Sigmoid colon (tissue), 7 donors: Measurements from ENCODE around the gene S100A14. TPM values are rescaled to one million over a fixed set of nuclear protein-coding genes. Genes with fewer than 3 reads are reported as not detected.
"Not testable (repeated sequence)": the region's sequence is repeated elsewhere in the genome, so short reads cannot be mapped to it uniquely, and the experiment has no call there.

ENCODE experiments used
- DNase-seq: peaks from one replicate; pipeline ENCODE4 v3.0.0-alpha.2; 2019
- H3K27ac ChIP-seq, 4 donors: fragments of 200-600 bp; sonication (generic); one replicate each; pipeline ENCODE4 v1.5.1; 2016 to 2019; ENCODE audit warnings: mild to moderate bottlenecking in 1 of 4
- H3K27me3 ChIP-seq, 3 donors: fragments of 200-600 bp; sonication (generic); one replicate each; pipeline ENCODE4 v1.5.1; 2019; ENCODE audit warnings: mild to moderate bottlenecking in 1 of 3
- H3K36me3 ChIP-seq, 4 donors: fragments of 200-600 bp; sonication (generic); one replicate each; pipeline ENCODE4 v1.5.1; 2016 to 2019
- H3K4me1 ChIP-seq, 4 donors: fragments of 200-600 bp; sonication (generic); one replicate each; pipeline ENCODE4 v1.5.1; 2017 to 2019
- H3K4me3 ChIP-seq, 4 donors: fragments of 200-600 bp; sonication (generic); one replicate each; pipeline ENCODE4 v1.5.1; 2017 to 2019; ENCODE audit warnings: mild to moderate bottlenecking in 2 of 4, moderate library complexity in 1 of 4
- H3K9me3 ChIP-seq, 4 donors: fragments of 200-600 bp in 3 of 4; sonication (generic) in 3 of 4; one replicate each; pipeline versions ENCODE4 v1.5.1 to v1.6.1; 2013 to 2019
- EP300 ChIP-seq, 4 donors: sonication (generic); formaldehyde crosslinking; IDR thresholded peaks; one replicate each; pipeline ENCODE4 v1.6.1; 2017; ENCODE audit warnings: antibody characterized with exemption in 4 of 4
- POLR2A ChIP-seq, 2 donors: fragments of 450-650 bp; IDR thresholded peaks; one replicate each; pipeline ENCODE4 v1.6.1; 2016; ENCODE audit warnings: antibody characterized with exemption in 2 of 2, mild to moderate bottlenecking in 2 of 2, moderate library complexity in 2 of 2
- POLR2AphosphoS5 ChIP-seq, 4 donors: sonication (generic); formaldehyde crosslinking; IDR thresholded peaks; one replicate each; pipeline ENCODE4 v1.6.1; 2017; ENCODE audit warnings: antibody characterized with exemption in 4 of 4
- WGBS, 2 donors: extraction: QIAGEN DNeasy Blood & Tissue Kit; methylation state at CpG; one replicate each; pipeline ENCODE4 v1.1.7; 2013; 5-methylcytosine and 5-hydroxymethylcytosine counted together
- intact Hi-C: fragments of 100-400 bp; cut with DNase I; formaldehyde crosslinking; loops from one replicate; pipeline ENCODE4 v1.15.1; 2023
- polyA plus RNA-seq, 3 donors: library from polyadenylated mRNA; stranded (reverse); fragments of 200-250 nt; gene quantifications; one replicate each; pipeline ENCODE4 v1.2.3, GENCODE V29; 2013
- total RNA-seq, 4 donors: library from RNA; depleted of rRNA; stranded (reverse); fragments of >200 nt; gene quantifications; one replicate each; pipeline ENCODE4 v1.1.0, GENCODE V29; 2016
- TF ChIP-seq, protein P1 (sequence below), 4 experiments: fragments of 450-650 bp in 3 of 4; fragments of 200-600 bp in 1 of 4; IDR thresholded peaks; one replicate each; pipeline ENCODE4 v1.5.1; 2016 to 2019; ENCODE audit warnings: antibody characterized with exemption in 4 of 4, mild to moderate bottlenecking in 3 of 4, moderate library complexity in 2 of 4
- donor health status: healthy with polysubstance abuse.
- donor health status: Bipolar disorder and iron deficiency.
- donor health status: healthy.

S100A14 gene
- total and polyA plus RNA-seq, 7 donors = 0.82 to 1,144 (median 789) TPM; not detected in 2

DNA sequence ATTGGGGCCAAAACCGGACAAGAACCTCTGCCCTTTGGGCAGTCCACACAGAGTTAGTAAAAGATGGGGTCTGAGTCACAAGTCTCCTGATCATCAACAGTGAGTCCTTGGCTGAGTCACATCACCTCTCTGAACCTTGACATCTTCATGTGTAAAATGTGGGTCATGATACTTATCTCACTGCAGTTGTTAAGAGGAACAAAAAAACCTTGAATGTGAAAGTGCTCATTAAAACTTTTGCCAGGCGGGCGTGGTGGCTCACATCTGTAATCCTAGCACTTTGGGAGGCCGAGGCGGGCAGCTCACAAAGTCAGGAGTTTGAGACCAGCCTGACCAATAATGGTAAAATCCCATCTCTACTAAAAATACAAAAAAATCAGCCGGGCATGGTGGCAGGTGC, 18.9 kb downstream of the S100A14 start:
- Histone ChIP-seq H3K9me3 (no peaks in the 10 kb centered on the region), H3K4me1 (no peaks in the 10 kb centered on the region), H3K27ac (no peak overlapping the region), H3K4me3 (no peak overlapping the region), H3K36me3 (no peaks in the 10 kb centered on the region), H3K27me3 (no peaks in the 10 kb centered on the region)
- DNase-seq = no peak
- WGBS, 2 donors = 70 to 87% methylated on average over 6 of the region's 6 CpGs
- no peak for TF ChIP-seq EP300 (IDR thresholded peaks at IDR 0.05)
- intact Hi-C loops = no loop called here

- no peaks in the 10 kb centered on the region for H3K36me3 ChIP-seq
- intact Hi-C loops = no loop called here
- no peak overlapping the region for H3K4me3 ChIP-seq
- H3K27ac ChIP-seq = no peak overlapping the region
- TF ChIP-seq EP300 (IDR thresholded peaks at IDR 0.05) (no peak), POLR2A (IDR thresholded peaks at IDR 0.05) (no peak), POLR2AphosphoS5 (IDR thresholded peaks at IDR 0.05) (no peak)
- TF ChIP-seq, protein P1, sequence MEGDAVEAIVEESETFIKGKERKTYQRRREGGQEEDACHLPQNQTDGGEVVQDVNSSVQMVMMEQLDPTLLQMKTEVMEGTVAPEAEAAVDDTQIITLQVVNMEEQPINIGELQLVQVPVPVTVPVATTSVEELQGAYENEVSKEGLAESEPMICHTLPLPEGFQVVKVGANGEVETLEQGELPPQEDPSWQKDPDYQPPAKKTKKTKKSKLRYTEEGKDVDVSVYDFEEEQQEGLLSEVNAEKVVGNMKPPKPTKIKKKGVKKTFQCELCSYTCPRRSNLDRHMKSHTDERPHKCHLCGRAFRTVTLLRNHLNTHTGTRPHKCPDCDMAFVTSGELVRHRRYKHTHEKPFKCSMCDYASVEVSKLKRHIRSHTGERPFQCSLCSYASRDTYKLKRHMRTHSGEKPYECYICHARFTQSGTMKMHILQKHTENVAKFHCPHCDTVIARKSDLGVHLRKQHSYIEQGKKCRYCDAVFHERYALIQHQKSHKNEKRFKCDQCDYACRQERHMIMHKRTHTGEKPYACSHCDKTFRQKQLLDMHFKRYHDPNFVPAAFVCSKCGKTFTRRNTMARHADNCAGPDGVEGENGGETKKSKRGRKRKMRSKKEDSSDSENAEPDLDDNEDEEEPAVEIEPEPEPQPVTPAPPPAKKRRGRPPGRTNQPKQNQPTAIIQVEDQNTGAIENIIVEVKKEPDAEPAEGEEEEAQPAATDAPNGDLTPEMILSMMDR (IDR thresholded peaks at IDR 0.05) = no peak
- no peaks in the 10 kb centered on the region for H3K9me3 ChIP-seq
- DNase-seq = no peak
- WGBS, 2 donors = 71 to 80% methylated on average over 4 of the region's 4 CpGs
- H3K27me3 ChIP-seq = no peaks in the 10 kb centered on the region
- no peaks in the 10 kb centered on the region for H3K4me1 ChIP-seq
Measured at GRCh38 chr1:153592748-153593147, 23.4 kb downstream of the S100A14 start.

GRCh38 chr1:153588482-153588881, 27.6 kb downstream of the S100A14 start:
- no peak for DNase-seq
- Histone ChIP-seq H3K4me1 (no peaks in the 10 kb centered on the region), H3K36me3 (no peaks in the 10 kb centered on the region), H3K4me3 (no peak overlapping the region), H3K27me3 (no peaks in the 10 kb centered on the region), H3K9me3 (no peaks in the 10 kb centered on the region), H3K27ac (no peak overlapping the region)
- no peak for TF ChIP-seq EP300 (IDR thresholded peaks at IDR 0.05)
- no peak for TF ChIP-seq POLR2AphosphoS5 (IDR thresholded peaks at IDR 0.05)
- WGBS, 2 donors = 84 to 86% methylated on average over 2 of the region's 2 CpGs
- intact Hi-C loops = no loop called here

DNA sequence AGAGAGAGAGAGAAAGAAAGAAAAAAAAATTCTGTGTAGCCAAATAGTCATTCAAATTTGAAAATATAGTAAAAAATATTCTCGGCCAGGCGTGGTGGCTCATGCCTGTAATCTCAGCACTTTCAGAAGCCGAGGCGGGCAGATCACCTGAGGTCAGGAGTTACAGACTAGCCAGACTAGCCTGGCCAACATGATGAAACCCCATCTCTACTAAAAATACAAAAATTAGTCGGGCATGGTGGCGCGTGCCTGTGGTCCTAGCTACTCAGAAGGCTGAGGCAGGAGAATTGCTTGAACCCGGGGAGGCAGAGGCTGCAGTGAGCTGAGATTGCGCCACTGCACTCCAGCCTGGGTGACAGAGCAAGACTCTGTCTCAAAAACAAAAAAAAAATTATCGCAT, 28.1 kb downstream of the S100A14 start:
- H3K27ac ChIP-seq, H3K36me3 ChIP-seq, H3K9me3 ChIP-seq, H3K4me1 ChIP-seq, intact Hi-C loops, H3K27me3 ChIP-seq, H3K4me3 ChIP-seq: not testable (repeated sequence)
- 93 to 95% methylated on average over 10 of the region's 10 CpGs for WGBS, 2 donors
- peak; percentile 40 for DNase-seq

DNA sequence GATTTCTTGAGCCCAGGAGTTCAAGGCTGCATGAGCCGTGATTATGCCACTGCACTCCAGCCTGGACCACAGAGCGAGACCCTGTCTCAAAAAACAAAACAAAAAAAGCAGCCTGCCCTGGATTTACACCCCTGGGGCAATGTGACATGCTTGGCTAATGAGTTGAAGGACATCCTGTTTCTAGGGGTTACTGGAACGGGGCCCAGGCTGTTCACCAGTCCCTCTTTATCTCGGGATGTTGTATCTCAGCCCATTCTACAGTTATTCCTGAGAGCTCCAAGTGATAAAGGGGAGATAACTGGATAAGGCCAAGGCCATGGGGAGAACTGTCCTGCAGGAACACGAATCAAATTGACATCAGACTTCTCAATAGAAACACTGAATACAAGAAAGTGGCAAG, 28.8 kb downstream of the S100A14 start:
- no peak for TF ChIP-seq POLR2A (IDR thresholded peaks at IDR 0.05)
- TF ChIP-seq POLR2AphosphoS5 (IDR thresholded peaks at IDR 0.05) = no peak
- TF ChIP-seq, protein P1 (IDR thresholded peaks at IDR 0.05) = no peak
- no peak for TF ChIP-seq EP300 (IDR thresholded peaks at IDR 0.05)
- Histone ChIP-seq H3K9me3 (no peaks in the 10 kb centered on the region), H3K27me3 (no peaks in the 10 kb centered on the region), H3K27ac (no peak overlapping the region), H3K4me3 (no peak overlapping the region), H3K4me1 (no peaks in the 10 kb centered on the region), H3K36me3 (no peaks in the 10 kb centered on the region)
- 80 to 82% methylated on average over 5 of the region's 5 CpGs for WGBS, 2 donors
- DNase-seq = peak; percentile 24
- intact Hi-C loops = no loop called here

GRCh38 chr1:153586347-153586746, 29.8 kb downstream of the S100A14 start:
- 36 to 48% methylated on average over 1 of the region's 1 CpG for WGBS, 2 donors
- no peak for DNase-seq
- Histone ChIP-seq H3K9me3 (no peaks in the 10 kb centered on the region), H3K27ac (no peak overlapping the region), H3K36me3 (no peaks in the 10 kb centered on the region), H3K27me3 (no peaks in the 10 kb centered on the region), H3K4me1 (no peaks in the 10 kb centered on the region), H3K4me3 (no peak overlapping the region)
- intact Hi-C loops = no loop called here
- TF ChIP-seq POLR2AphosphoS5 (IDR thresholded peaks at IDR 0.05) (no peak), EP300 (IDR thresholded peaks at IDR 0.05) (no peak), POLR2A (IDR thresholded peaks at IDR 0.05) (no peak)
- TF ChIP-seq, protein P1 (IDR thresholded peaks at IDR 0.05) = no peak
